PC-9 (cell line): ENCODE results near the gene ATP2B2. TPM values are rescaled to one million over a fixed set of nuclear protein-coding genes. Genes with fewer than 3 reads are reported as not detected.

Experiments
- BruUV-seq: library from RNA; stranded (reverse); fragments of 400-500 nt; replicated peaks from 2 replicates; lab custom pipeline; 2021; lab: Mats Ljungman, UMichigan
- CTCF ChIA-PET: fragments of 300-600 bp; sonication (Branson Sonifier 250); formaldehyde crosslinking; loops from one replicate; lab custom pipeline; 2022; ENCODE audit warnings: antibody characterized with exemption; lab: Charles Lee
- POLR2A ChIA-PET: fragments of 300-600 bp; sonication (Branson Sonifier 250); formaldehyde crosslinking; loops from one replicate; lab custom pipeline; 2022; ENCODE audit warnings: antibody characterized with exemption; ENCODE audit not compliant: unreplicated experiment; lab: Charles Lee
- DNase-seq, 2 experiments: peaks; one replicate each; pipeline versions ENCODE4 v3.0.0 to v3.0.0-alpha.2; 2015 to 2022; ENCODE audit warnings: mixed read lengths in 1 of 2
- H2AFZ ChIP-seq: fragments of 200-600 bp; sonication (generic); 2 replicates; pipeline ENCODE4 v1.8.1; 2017; ENCODE audit warnings: antibody characterized with exemption
- H3F3A ChIP-seq: fragments of 200-600 bp; sonication (generic); 2 replicates; pipeline ENCODE4 v1.8.1; 2017; ENCODE audit warnings: antibody characterized with exemption, mild to moderate bottlenecking, low read depth; ENCODE audit not compliant: insufficient read depth
- H3K27ac ChIP-seq: fragments of 200-600 bp; sonication (generic); 2 replicates; pipeline ENCODE4 v1.6.1; 2016; ENCODE audit warnings: mixed run types
- H3K27me3 ChIP-seq: fragments of 200-600 bp; sonication (generic); 2 replicates; pipeline ENCODE4 v1.6.1; 2016; ENCODE audit warnings: low read depth, mixed run types; ENCODE audit not compliant: insufficient read depth
- H3K36me3 ChIP-seq: fragments of 200-600 bp; sonication (generic); 2 replicates; pipeline ENCODE4 v1.6.1; 2016; ENCODE audit warnings: low read depth, mixed run types
- H3K4me1 ChIP-seq: fragments of 200-600 bp; sonication (generic); replicated peaks from 2 replicates; pipeline ENCODE4 v1.6.1; 2016; ENCODE audit warnings: mixed run types; ENCODE audit not compliant: insufficient read depth
- H3K4me2 ChIP-seq: fragments of 200-600 bp; sonication (generic); 2 replicates; pipeline ENCODE4 v1.6.1; 2017; ENCODE audit warnings: mixed run types
- H3K4me3 ChIP-seq: fragments of 200-600 bp; sonication (generic); 2 replicates; pipeline ENCODE4 v1.6.1; 2016; ENCODE audit warnings: mixed run types
- H3K79me2 ChIP-seq: fragments of 200-600 bp; sonication (generic); 2 replicates; pipeline ENCODE4 v1.6.1; 2017; ENCODE audit warnings: low read depth, mixed run types
- H3K9me2 ChIP-seq: fragments of 200-600 bp; sonication (generic); 2 replicates; pipeline ENCODE4 v1.8.1; 2017; ENCODE audit warnings: mild to moderate bottlenecking; ENCODE audit not compliant: insufficient read depth
- H3K9me3 ChIP-seq: fragments of 200-600 bp; sonication (generic); 2 replicates; pipeline ENCODE4 v1.8.1; 2016; ENCODE audit warnings: low read depth; ENCODE audit not compliant: insufficient read depth
- H4K20me1 ChIP-seq: fragments of 200-600 bp; sonication (generic); 2 replicates; pipeline ENCODE4 v1.8.1; 2017; ENCODE audit not compliant: insufficient read depth
- EZH2 ChIP-seq: fragments of 200-600 bp; sonication (generic); IDR thresholded peaks from 2 replicates; pipeline ENCODE4 v1.8.0; 2017; ENCODE audit warnings: antibody characterized with exemption, low read depth
- intact Hi-C: fragments of 100-400 bp; cut with micrococcal nuclease; formaldehyde crosslinking; loops from one replicate; pipeline ENCODE4 v1.10.0; 2022; ENCODE audit not compliant: unreplicated experiment
- total RNA-seq: library from RNA; stranded (reverse); gene quantifications from 2 replicates; pipeline ENCODE4 v1.2.3, GENCODE V29; 2021
- TF ChIP-seq, protein P1 (sequence below): fragments of 200-600 bp; sonication (generic); conservative IDR thresholded peaks from 2 replicates; pipeline ENCODE4 v1.6.1; 2017; ENCODE audit warnings: mixed run types, antibody characterized with exemption, mild to moderate bottlenecking, moderate library complexity

The ATP2B2 gene
- total RNA-seq, 1 experiment from 2014 or later, result not detected

DNA sequence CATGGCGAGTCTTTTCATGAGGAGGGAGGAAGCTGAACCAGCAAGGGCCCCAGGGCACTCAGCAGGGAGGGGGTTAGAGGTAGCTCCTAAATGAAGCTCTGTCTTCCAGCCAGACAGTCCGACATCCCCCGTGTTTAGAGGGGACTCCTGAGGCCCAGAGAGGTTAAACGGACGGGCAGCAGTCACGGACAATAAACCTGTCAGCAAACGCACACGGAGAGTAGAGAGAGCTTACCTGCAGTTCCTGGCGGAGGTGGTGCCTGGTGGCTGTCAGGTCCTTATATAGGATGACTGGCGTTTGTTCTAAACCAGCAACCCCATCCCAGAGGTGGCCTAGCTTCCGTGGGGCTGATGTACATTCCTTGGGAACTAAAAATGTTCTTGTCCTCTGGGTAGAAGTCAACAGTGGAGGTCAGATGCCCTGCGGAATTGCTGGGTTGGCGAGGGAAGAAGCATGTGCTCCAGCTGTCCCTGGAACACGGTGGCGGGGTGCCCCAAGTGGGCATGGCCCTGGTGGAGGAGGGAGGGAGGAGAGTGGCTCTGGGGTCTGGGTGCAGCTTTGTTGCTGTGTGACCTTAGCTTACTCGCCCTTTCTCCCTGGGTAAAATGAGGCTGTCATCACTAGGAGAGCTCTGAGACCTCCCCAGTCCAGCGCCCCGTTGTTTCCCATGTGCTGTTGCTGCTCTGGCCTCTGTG lies 214.8 kb downstream of the ATP2B2 start:
- no peak for DNase-seq
- H4K20me1 ChIP-seq, result no peaks in the 10 kb centered on the region
- BruUV-seq, result no TSS peak
- no peaks in the 10 kb centered on the region for H3K27me3 ChIP-seq
- no peaks in the 10 kb centered on the region for H3K9me3 ChIP-seq
- CTCF ChIA-PET, result no interaction called here
- intact Hi-C loops, result no loop called here
- H3K4me1 ChIP-seq, result no peaks in the 10 kb centered on the region
- H3K4me2 ChIP-seq, result no peak overlapping the region
- no peak overlapping the region for H3K4me3 ChIP-seq
- TF ChIP-seq EZH2, result no peak
- TF ChIP-seq, protein P1, sequence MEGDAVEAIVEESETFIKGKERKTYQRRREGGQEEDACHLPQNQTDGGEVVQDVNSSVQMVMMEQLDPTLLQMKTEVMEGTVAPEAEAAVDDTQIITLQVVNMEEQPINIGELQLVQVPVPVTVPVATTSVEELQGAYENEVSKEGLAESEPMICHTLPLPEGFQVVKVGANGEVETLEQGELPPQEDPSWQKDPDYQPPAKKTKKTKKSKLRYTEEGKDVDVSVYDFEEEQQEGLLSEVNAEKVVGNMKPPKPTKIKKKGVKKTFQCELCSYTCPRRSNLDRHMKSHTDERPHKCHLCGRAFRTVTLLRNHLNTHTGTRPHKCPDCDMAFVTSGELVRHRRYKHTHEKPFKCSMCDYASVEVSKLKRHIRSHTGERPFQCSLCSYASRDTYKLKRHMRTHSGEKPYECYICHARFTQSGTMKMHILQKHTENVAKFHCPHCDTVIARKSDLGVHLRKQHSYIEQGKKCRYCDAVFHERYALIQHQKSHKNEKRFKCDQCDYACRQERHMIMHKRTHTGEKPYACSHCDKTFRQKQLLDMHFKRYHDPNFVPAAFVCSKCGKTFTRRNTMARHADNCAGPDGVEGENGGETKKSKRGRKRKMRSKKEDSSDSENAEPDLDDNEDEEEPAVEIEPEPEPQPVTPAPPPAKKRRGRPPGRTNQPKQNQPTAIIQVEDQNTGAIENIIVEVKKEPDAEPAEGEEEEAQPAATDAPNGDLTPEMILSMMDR, result no peak
- no peak overlapping the region for H2AFZ ChIP-seq
- no peaks in the 10 kb centered on the region for H3K9me2 ChIP-seq
- peaks cover 3% of the 10 kb centered on the region; the same call in 1 of the 2 replicates for H3K36me3 ChIP-seq
- no peak overlapping the region for H3K27ac ChIP-seq
- peaks cover 3% of the 10 kb centered on the region; the same call in 1 of the 2 replicates for H3F3A ChIP-seq
- no peaks in the 10 kb centered on the region for H3K79me2 ChIP-seq
- POLR2A ChIA-PET, result no interaction called here

DNA sequence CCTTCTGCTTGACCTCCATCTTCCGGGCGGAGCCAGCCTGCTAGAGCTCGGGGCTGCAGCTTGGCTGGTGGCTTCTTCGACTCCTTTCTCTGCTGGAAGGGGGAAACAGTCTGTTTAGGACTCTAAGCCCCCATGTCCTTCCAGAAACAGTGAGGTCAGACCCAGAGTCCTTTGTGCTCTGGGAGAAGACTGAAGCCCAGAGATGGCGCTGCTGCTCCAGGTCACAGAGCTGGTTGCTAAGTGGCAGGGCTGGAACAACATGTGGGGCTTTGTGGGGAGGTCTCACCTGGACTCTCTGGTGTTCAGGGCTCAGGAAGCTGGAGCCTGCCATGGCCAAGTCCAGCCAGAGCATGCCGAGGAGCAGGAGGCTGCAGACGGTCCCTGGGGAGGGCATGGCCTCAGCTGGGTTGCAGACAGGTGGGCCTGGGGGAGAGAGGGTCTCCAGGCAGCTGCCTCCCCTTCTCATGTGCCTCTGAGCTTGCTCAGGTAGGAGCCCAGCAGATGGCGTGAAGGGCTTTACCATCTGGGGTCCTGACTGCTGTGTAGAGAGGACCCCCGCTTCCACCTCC lies 215.5 kb downstream of the ATP2B2 start:
- intact Hi-C loops, result no loop called here
- H3K4me2 ChIP-seq, result no peak overlapping the region
- POLR2A ChIA-PET, result no interaction called here
- no TSS peak for BruUV-seq
- H3K79me2 ChIP-seq, result no peaks in the 10 kb centered on the region
- H3K36me3 ChIP-seq, result no peaks in the 10 kb centered on the region; the same call in 1 of the 2 replicates
- no peak for TF ChIP-seq EZH2
- TF ChIP-seq, protein P1, result no peak
- no peak overlapping the region for H3K4me3 ChIP-seq
- no peaks in the 10 kb centered on the region for H3K9me2 ChIP-seq
- CTCF ChIA-PET, result no interaction called here
- no peaks in the 10 kb centered on the region for H3K9me3 ChIP-seq
- no peak overlapping the region for H2AFZ ChIP-seq
- H3K27ac ChIP-seq, result no peak overlapping the region
- no peaks in the 10 kb centered on the region for H4K20me1 ChIP-seq
- no peaks in the 10 kb centered on the region for H3K27me3 ChIP-seq
- H3K4me1 ChIP-seq, result no peaks in the 10 kb centered on the region
- DNase-seq, result no peak
- peaks cover 3% of the 10 kb centered on the region; the same call in 1 of the 2 replicates for H3F3A ChIP-seq

DNA sequence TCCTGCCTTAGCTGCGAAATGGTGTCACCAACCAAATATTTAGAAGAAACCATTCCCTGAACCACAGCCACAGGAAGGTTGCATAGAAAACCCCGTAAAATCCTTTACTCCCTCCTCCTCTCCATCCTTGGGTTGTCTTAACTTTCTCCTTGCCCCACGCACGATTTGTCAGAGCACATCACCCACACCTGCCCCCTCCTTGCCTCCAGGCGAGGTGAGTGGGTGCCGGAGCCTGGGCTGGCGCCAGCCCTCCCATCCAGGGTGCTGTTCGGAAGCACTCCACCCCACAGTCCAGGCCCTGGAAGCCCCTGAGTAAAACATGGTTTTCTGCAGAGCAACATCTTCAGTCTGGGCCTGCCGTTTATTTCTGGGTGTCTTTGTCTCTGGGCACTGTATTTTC lies 216.3 kb downstream of the ATP2B2 start:
- no peak for DNase-seq
- Histone ChIP-seq H3K4me2 (no peak overlapping the region), H2AFZ (no peak overlapping the region), H3K79me2 (no peaks in the 10 kb centered on the region), H3K27me3 (no peaks in the 10 kb centered on the region), H3K36me3 (no peaks in the 10 kb centered on the region), H3K4me3 (no peak overlapping the region), H3F3A (no peaks in the 10 kb centered on the region; the same call in 1 of the 2 replicates), H3K9me3 (no peaks in the 10 kb centered on the region), H3K27ac (no peak overlapping the region), H3K4me1 (no peaks in the 10 kb centered on the region), H4K20me1 (no peaks in the 10 kb centered on the region), H3K9me2 (no peaks in the 10 kb centered on the region)
- POLR2A ChIA-PET, result no interaction called here
- TF ChIP-seq EZH2, result no peak
- TF ChIP-seq, protein P1, result no peak
- intact Hi-C loops, result no loop called here
- CTCF ChIA-PET, result no interaction called here
- no TSS peak for BruUV-seq
